ENCODE results near the gene PBX1.

GRCh38 chr1:164675342-164675904, 116.4 kb downstream of the PBX1 start:
- TF ChIP-seq CTCF (IDR thresholded peaks at IDR 0.05), result no peak
- no peak for TF ChIP-seq POLR2A (IDR thresholded peaks at IDR 0.05)

Measured in breast epithelium (tissue), 3 donors.